GM19455 (cell line): ENCODE data around the gene TYW5.

ENCODE experiments used
- ATAC-seq: cut with Tn5 transposase; IDR thresholded peaks from one replicate; pipeline ENCODE4 v1.9.1; 2021; ENCODE audit not compliant: unreplicated experiment

TYW5 gene

DNA sequence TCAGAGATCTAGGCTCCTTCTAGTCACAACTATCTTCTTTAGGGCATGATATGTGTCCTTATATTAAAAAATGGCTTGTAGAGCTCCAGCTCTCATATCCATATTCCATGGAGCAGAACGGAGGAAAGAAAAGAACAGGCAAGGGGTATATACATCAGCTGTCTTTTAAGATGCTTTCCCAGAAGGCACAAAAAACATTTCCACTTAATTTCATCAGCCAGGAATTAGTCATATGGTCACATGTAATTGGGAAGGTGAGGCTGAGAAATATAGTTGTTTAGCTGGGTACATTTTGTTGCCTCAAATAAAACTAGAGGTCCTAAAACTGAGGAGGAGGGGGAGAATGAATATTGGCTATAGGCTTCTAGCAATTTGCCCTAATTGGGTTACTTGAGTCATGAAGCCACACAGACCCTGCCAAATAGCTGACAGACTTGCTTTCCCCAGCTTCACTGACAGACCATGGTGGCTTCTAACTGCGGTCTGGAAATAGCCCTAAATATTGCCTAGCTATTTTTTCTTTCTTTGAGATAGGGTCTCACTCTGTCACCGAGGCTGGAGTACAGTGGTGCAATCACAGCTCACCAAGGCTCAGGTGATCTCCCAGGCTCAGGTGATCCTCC lies 20.1 kb upstream of the TYW5 start:
- no peak for ATAC-seq

DNA sequence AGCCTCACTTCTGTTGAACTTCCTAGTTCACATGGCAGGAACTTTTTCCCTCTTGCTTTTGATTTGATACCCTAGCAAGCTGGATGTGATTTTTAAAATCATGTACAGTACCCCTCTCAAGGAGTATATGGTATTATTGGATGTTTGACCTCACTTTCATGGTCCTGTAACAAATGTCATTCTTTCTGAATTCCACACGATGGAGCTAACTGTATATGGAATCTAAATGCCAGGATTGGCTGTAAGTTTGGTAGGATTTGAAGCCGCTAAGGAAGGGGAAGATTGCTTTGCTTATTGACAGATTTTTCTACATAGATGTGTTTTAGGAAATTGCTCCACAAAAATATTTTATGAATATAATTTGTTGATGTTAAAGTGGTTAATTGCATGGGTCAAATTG lies 18.4 kb upstream of the TYW5 start:
- no peak for ATAC-seq

DNA sequence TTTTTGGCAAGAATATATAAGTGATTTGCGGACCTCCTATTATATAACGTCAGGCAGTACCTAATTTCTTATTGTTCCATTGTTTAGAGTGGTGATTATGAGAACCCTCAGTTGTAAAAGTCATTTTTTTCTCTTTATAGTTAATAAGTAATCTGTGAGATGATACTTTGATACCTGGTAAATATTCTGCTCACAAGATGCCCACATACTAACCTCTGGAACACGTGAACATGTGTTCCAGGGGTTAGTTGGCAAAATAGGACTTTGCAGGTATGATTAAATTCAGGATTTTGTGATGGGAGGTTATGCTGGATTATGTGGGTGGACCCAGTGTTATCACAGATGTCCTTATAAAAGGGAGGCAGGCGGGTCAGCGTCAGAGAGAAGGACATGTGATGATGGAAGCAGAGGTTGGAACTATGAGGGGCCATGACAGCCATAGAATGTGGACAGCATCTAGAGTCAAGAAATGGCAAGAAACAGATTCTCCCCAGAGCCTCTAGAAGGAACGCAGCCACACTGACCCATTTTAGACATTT lies 16.9 kb upstream of the TYW5 start:
- no peak for ATAC-seq

DNA sequence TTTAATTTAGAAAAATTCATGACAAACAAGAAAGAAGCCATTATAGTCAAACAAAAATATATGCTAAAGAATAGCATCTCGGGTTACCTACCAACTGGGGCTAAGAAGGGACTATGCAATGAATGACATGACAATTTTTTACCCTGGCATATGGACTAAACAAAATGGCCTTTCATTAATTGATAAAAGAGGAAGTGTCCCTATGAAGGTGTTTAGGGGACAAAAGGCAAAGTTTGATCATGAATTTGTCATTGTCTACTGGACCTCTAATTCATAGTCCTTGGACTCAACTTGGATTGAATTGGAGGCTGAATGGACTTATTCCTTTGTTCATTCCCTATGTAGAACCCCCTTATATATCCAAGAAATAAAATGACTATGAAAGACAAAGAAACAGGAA lies 12.8 kb upstream of the TYW5 start:
- ATAC-seq = no peak

DNA sequence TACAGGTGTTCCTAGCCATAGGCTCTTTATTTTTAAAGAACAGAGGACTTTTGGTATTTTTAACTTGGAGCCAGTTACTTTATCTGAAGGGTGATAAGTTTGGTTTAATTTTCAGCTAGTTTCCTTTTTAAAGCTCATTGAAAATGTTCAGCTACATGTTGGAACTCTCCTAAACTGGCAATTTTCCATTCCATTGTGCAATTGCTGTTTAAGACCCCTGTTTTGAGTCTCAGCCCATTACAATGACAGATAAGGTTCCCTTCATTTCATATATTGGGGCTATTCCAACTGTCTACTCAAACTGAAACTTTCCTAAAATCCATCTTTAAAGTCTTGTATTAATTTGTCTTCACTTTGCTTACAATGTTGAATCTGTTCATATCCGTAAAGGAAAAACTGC lies 11.7 kb upstream of the TYW5 start:
- no peak for ATAC-seq

DNA sequence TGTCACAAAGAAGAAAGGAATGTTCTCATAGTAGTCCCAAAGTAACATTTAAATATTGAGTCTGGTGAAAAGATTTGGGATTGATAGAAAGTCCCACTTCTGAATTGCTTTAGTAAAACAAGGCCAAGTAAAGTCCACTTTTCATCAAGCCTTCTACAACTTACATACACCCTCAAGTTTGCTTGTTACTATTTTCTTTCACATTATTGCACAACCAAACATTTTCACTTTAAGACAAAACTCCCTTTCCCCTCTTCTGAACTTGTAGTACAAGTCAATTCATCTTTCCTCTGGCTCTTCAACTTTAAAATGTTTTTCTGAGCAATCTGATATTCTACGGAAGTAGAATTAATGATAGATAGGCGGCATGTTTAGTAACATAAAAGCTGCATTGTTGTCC lies 11.1 kb upstream of the TYW5 start:
- ATAC-seq = no peak

DNA sequence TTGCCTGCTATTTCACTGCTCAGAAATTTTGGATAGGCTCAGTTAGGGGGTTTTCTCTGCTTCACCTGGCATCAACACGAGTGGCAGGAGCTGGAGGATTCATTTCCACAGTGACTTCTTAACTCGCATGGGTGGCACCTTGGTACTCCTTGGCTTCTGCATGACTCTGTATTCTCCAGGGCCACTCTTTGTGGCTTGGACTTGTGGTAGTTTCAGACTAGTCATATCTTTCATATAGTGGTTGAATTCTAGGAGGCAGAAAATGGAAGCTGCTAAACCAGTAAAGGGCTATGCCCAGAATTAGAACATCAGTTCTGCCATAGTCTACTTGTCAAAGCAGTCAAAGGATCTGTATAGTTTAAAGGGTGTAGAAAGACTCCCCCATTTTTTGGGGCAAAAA lies 6.9 kb upstream of the TYW5 start:
- ATAC-seq = no peak

DNA sequence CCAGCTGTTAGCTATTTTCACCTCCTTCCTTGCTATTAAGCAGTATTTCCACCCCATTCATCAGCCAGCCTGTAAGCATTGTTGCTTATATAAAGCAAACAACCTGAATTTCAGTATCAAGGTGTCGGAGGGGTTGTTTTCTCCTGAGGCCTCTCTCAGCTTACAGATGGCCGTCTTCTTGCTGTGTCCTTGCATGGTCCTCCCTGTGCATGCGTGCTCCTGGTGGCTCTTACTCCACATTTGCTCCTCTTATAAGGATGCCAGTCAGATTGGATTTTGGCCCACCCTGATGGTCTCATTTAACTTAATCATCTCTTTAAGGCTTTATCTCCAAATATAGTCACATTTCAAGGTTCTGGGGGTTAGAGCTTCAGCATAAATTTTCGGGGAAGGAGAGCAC lies 2.7 kb upstream of the TYW5 start:
- no peak for ATAC-seq

DNA sequence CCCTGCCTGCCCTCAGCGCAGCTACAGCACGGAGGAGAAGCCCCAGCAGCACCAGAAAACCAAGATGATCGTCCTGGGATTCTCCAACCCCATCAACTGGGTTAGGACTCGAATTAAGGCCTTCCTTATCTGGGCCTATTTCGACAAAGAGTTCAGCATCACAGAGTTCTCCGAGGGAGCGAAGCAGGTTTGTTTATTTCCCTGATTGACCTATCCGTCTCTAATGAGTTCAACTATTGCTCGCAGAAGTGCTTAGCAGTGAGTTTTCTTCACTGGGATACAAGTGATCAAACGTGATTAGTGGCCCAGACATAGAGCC lies 730 bp upstream of the TYW5 start:
- ATAC-seq = peak; percentile 6

DNA sequence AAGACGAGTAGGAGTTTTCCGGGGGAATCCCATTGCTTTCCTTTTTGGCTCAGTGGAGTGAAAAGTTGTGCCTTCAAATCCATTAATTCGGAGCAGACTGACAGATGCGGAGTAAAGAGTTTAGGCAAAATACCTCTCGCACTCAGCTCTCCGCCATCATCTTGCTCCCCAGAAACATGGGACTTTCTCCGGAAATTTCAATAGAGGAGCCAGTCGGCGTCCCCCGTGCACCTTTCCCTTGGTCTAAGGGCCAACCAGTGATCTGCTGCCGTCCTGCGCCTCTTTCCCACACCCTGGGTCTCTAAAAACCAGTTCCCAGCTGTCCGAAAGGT lies 318 bp downstream of the TYW5 start:
- ATAC-seq = peak; percentile 47

DNA sequence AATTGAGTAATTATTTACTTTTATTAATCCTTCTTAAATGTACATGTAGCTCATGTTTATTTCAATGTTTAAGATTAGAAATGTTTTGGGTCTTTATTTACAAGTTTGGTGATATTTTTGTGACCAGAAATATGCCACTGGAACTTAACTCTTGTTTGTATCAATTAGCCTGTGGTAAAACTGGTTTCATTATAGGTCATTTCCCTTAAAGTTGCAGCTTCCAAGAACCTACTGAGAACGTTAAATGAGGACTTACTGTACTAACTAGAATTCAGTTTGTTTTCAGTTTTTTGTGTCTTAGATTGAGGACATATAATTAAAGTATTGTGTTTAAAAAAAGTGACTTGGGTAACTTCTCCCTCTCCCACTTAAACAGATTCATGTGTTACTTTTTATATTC lies 4.3 kb downstream of the TYW5 start:
- ATAC-seq = no peak

DNA sequence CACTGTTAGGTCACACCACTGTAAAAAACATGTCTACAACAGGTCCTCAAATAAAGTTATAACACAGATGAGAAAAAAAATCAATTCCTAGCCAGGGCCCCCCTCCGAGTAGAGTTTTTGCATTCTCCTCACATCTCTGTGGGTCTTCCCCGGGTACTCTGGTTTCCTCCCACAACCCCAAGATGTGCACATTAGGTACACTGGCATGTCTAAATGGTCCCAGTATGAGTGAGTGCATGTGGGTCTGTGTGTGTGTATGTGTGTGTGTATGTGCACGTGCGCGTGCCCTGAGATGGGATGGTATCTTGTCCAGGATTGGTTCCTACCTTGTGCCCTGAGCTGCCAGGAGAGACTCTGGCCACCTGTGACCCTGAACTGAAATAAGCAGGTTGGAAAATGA lies 4.9 kb downstream of the TYW5 start:
- no peak for ATAC-seq

DNA sequence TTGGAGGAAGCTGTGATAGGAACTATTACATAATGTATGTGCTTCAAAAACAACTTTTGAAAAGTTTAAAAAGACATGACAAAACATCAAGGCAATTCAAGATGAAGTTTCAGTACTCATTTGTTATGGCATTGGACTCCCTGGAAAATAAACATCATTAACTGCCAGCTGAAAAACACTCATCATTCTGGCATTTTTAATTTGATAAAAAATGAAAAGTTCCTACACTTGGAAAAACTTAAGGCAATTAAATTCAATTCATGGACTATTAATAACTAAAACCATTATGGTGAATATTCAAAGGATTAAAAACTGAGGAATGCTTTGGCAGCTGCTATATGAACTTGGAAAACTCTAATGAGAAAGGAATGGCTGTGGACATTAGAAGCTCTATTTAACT lies 8.5 kb downstream of the TYW5 start:
- ATAC-seq = no peak

DNA sequence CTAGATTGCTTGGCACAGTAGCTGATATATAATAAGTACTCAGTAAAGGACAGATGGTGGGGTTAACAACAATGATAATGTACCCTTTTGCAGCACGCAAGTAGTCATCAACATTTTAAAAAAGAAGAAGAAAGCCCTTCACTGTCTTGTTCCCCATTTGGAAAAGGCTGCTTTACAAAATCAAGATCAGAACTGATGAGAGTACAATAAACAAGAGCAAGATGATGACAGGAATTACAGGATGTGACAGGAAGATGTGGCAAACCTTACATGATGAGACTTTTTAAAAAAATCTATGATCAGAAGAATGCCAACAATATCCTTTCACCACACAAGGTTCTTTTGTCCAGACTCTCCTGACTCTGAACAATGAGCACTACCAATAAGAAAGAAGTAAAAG lies 9.1 kb downstream of the TYW5 start:
- ATAC-seq = no peak

DNA sequence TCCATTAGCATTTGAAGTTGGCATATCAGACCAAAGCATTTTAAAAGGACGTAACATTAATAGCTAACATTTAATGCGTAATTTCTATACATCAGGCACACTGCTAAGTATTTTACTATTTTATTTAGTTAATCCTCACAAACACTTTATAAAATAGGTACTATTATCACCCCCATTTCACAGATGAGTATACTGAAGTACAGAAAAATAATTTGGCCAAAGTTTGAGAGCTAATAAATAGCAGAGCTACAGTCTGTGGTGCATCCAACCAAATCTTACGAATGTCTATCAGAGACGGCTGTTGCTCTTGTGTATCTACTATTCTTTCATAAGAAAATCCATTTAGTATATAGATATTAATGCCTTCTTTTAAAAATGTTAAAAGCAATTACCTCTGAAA lies 11.9 kb downstream of the TYW5 start:
- no peak for ATAC-seq

DNA sequence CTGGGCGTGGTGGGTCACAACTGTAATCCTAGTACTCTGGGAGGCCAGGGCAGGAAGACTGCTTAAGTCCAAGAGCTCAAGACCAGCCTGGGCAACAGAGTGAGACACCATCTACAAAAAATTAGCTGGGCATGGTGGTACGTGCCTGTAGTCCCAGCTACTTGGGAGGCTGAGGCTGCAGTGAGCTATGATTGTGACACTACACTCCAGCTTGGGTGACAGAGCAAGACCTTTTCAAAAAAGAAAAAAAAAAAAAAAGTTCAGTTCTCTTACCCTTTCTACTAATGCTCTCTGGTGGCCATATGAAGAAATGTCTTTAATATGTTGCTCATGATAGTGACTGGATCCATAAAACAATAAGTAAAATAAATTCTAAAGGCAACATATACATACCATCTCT lies 14.9 kb downstream of the TYW5 start:
- ATAC-seq = no peak

DNA sequence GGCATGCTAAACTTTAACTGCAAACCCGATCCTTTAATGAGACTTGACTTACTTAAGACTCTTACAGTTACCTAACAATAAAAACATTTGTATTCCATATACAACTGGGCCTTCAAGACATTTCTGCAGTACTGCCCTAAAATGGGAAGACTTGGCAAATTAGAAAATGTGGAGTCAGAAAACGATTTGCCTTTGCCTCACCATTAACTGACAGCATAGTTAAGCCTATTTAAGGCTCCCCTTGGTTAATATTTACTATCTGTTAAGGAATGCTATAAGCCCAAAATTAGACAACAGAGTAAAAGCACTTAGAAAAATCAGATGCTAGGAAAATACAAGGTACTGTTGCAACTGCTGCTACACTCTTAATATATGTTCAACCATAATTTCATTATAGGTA lies 18.7 kb downstream of the TYW5 start:
- ATAC-seq = no peak

DNA sequence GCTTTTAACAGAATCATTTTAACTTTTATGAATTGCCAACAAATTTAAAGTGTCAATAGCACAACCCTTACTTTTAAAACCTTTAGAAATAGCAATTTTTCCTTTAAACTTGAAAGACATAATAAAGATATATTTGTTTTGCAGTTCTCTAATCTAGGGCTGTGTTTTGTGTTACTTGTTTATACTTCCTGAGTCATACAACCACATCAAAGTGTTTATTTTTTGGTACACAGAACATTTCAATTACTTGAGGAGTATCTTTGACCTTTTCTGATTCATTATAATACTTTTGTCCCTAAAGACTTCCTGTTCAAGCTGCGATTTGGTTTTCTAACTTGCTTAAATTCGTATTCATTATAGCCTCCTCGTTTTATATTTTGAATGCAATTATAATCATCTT lies 21.8 kb downstream of the TYW5 start:
- ATAC-seq = no peak

DNA sequence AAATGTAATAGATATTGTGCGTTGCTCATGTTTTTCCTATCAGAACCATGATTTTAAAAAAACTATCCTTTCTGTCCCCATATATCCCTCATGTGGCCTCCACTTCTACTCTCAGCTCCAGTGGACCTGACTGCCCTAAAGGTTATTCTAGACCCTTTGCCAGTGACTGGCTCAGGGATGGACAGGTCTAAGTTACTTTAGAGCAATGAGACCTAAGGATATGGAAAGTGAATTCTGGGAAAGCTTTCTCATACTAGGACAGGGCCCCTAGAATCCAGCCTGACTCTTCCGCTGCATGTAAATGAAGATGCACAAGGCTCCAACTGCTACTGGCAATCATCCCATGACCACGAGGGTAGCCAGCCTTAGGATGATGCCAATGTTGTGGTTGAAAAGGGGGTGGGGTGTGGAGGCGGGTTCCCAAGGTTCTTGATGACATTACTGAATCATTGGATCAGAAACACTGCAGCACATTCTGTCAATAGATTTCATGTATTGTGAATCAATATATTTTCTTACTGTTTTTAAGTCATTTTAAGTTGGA lies 22.9 kb downstream of the TYW5 start:
- no peak for ATAC-seq

DNA sequence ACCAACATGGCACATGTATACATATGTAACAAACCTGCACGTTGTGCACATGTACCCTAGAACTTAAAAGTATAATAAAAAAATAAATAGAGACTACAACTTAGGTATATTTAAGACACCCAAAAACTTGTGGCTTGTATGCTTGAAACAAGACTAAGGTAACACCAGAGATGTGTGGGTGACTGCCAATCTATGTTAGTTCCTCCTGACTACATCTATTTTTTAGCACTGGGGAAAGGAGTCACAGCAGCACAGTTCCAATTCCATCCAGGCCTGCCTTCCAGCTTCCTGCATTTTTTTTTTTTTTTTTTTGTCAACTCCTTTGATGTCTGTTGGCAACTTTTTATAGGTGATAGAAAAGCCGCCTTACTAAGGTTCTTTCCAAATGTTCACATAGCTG lies 26.0 kb downstream of the TYW5 start:
- ATAC-seq = no peak

DNA sequence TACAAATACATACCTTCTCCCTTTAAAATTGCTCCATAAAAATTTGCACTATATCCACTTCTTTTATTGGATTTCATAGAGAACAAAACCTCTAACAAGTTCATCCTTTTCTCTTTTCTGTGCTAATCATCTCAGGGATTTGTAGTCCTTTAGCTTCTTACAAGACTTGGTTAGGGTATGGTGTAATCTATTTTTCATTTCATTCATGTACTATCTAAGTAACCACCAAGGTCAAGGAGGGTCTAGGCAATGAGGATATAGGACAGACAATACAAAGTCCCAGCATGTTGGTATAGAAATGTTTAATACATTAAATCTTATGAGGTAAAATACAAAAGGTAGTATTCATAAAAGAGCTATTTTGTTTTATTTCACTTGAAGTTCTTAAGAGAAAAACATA lies 26.7 kb downstream of the TYW5 start:
- no peak for ATAC-seq

DNA sequence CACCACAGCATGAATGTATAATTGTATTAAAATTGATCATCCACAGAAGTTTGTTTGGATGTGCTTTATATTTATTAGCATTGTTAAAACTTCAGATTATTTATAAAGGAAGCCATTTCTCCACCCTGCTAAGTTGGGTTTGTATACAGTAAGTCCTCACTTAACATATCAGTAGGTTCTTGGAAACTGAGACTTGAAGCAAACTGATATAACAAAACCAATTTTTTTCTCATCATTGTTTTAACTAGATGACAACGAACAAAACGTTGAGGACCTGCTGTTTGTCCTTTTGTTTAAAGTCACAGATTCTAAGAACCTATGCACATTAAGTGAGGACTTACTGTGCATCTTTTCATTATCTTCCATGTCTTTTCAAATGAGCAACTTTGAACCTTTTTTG lies 27.1 kb downstream of the TYW5 start:
- no peak for ATAC-seq

DNA sequence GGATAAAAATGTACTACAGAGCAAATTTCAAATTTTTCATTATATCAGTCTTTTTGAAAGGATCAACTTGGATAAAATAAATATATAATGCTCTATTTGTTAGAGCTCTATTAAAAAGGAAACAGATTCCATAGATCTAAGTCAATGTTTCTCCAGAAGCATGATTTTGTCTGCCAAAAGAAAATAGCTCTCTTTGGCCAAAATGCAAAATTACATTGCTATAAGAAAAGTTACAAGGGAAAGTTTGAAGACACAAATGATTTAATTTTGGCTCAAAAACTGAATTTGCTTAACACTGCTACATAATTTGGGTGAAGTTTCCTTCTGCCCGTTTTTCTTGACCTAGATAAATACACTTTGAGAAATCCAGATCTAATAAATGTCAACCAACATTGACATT lies 28.5 kb downstream of the TYW5 start:
- no peak for ATAC-seq

DNA sequence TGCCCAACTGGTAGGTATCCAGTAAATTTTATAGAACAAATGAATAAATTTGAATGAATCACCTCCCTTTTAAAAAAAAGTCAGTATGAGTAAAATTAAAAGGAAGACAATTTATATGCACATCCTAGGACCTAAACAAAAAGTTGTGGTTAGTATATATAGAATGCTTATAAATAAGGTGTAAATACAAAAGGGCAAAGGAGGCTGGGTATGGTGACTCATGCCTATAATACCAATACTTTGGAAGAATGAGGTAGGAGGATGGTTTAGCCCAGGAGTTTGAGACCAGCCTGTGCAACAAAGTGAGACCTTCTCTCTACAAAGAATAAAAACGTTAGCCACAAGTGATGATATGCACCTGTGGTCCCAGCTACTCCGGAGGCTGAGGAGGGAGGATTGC lies 31.4 kb downstream of the TYW5 start:
- no peak for ATAC-seq
